H1 (cell line): Measurements from ENCODE around the gene RRP12. TPM values are rescaled to one million over a fixed set of nuclear protein-coding genes. Genes with fewer than 3 reads are reported as not detected.

ENCODE experiments used
- CTCF ChIA-PET: fragments of 300-600 bp; sonication (Branson Sonifier 250); formaldehyde crosslinking; loops from one replicate; lab custom pipeline; 2021; ENCODE audit not compliant: partially characterized antibody; lab: Charles Lee
- POLR2A ChIA-PET: fragments of 300-600 bp; sonication (Branson Sonifier 250); formaldehyde crosslinking; loops from one replicate; lab custom pipeline; 2021; ENCODE audit warnings: inconsistent platforms; ENCODE audit not compliant: partially characterized antibody; lab: Charles Lee
- DNase-seq, 2 experiments: peaks; one replicate each; pipeline versions ENCODE4 v3.0.0 to v3.0.0-alpha.2; 2010 to 2022; ENCODE audit warnings: low spot score in 2 of 2, low read depth in 1 of 2, mixed read lengths in 1 of 2
- FAIRE-seq: peaks from 2 replicates; lab custom pipeline; 2011; peaks lifted over from hg19 to GRCh38; lab: Jason Lieb, UNC
- H2AFZ ChIP-seq: 2 replicates; pipeline ENCODE4 v1.8.1; 2012; ENCODE audit warnings: low read length, inconsistent platforms
- H2AK5ac ChIP-seq: 2 replicates; pipeline ENCODE4 v1.6.1; 2013; ENCODE audit warnings: low read depth, low read length
- H2BK120ac ChIP-seq: replicated peaks from 2 replicates; pipeline ENCODE3; 2013; ENCODE audit warnings: low read depth, low read length, inconsistent platforms
- H2BK12ac ChIP-seq: 2 replicates; pipeline ENCODE4 v1.6.1; 2013; ENCODE audit warnings: low read depth, low read length
- H2BK15ac ChIP-seq: 2 replicates; pipeline ENCODE4 v1.6.1; 2013; ENCODE audit warnings: low read length
- H2BK20ac ChIP-seq: 2 replicates; pipeline ENCODE4 v1.6.1; 2013; ENCODE audit warnings: low read length
- H2BK5ac ChIP-seq: 2 replicates; pipeline ENCODE4 v1.6.1; 2013; ENCODE audit warnings: low read depth, low read length
- H3K14ac ChIP-seq: 2 replicates; pipeline ENCODE4 v1.6.1; 2013; ENCODE audit warnings: inconsistent platforms; ENCODE audit not compliant: insufficient read length
- H3K18ac ChIP-seq: 2 replicates; pipeline ENCODE4 v1.6.1; 2013; ENCODE audit warnings: low read length; ENCODE audit errors: extremely low read depth
- H3K23ac ChIP-seq: 2 replicates; pipeline ENCODE4 v1.6.1; 2013; ENCODE audit warnings: inconsistent platforms; ENCODE audit not compliant: insufficient read length
- H3K23me2 ChIP-seq: 2 replicates; pipeline ENCODE4 v1.6.1; 2013; ENCODE audit warnings: low read depth, low read length
- H3K27ac ChIP-seq: 2 replicates; pipeline ENCODE4 v1.6.1; 2011; ENCODE audit warnings: low read depth, low read length, inconsistent platforms
- H3K27me3 ChIP-seq, 4 experiments: replicated peaks in 1 of 4; 1 replicate in 1 of 4; 2 replicates in 3 of 4; pipeline versions ENCODE4 v1.6.1 to v1.8.1; 2011 to 2013; ENCODE audit warnings: low read length in 3 of 4, mild to moderate bottlenecking in 3 of 4, inconsistent platforms in 2 of 4, mixed read lengths in 2 of 4, moderate library complexity in 1 of 4; ENCODE audit not compliant: control insufficient read depth in 3 of 4, insufficient read depth in 3 of 4; ENCODE audit errors: extremely low read depth in 1 of 4
- H3K36me3 ChIP-seq, 4 experiments: 2 replicates each; pipeline versions ENCODE4 v1.6.1 to v1.8.1; 2011 to 2013; ENCODE audit warnings: mild to moderate bottlenecking in 4 of 4, low read length in 3 of 4, moderate library complexity in 2 of 4, control low read depth in 1 of 4, inconsistent platforms in 1 of 4; ENCODE audit not compliant: insufficient read depth in 4 of 4, control insufficient read depth in 2 of 4
- H3K4ac ChIP-seq: replicated peaks from 2 replicates; pipeline ENCODE3; 2013; ENCODE audit warnings: low read length, low read depth, mixed read lengths, inconsistent platforms; ENCODE audit not compliant: insufficient read length
- H3K4me1 ChIP-seq, 4 experiments: replicated peaks in 1 of 4; 1 replicate in 1 of 4; 2 replicates in 3 of 4; pipeline versions ENCODE4 v1.6.1 to v1.8.1; 2011 to 2013; ENCODE audit warnings: low read length in 3 of 4, inconsistent platforms in 2 of 4, mixed read lengths in 1 of 4; ENCODE audit not compliant: insufficient read depth in 4 of 4, control insufficient read depth in 3 of 4
- H3K4me2 ChIP-seq, 2 experiments: 2 replicates each; pipeline versions ENCODE4 v1.6.1 to v1.8.1; 2011 to 2013; ENCODE audit warnings: low read depth in 2 of 2, low read length in 2 of 2, control low read depth in 1 of 2, inconsistent platforms in 1 of 2, mild to moderate bottlenecking in 1 of 2; ENCODE audit not compliant: insufficient read depth in 1 of 2
- H3K4me3 ChIP-seq, 4 experiments: fragments of 200-600, 300-600 bp in 1 of 4; sonication (generic), shearing (Covaris generic), sonication (Bioruptor Twin) in 1 of 4; 2 replicates each; pipeline versions ENCODE4 v1.5.1 to v1.8.1; 2011 to 2016; ENCODE audit warnings: low read length in 4 of 4, low read depth in 3 of 4, control low read depth in 2 of 4, inconsistent platforms in 2 of 4, mild to moderate bottlenecking in 2 of 4, mixed read lengths in 1 of 4, moderate library complexity in 1 of 4; ENCODE audit not compliant: insufficient read depth in 2 of 4; ENCODE audit errors: extremely low read depth in 1 of 4
- H3K56ac ChIP-seq: replicated peaks from 2 replicates; pipeline ENCODE3; 2013; ENCODE audit warnings: low read depth, mild to moderate bottlenecking, mixed read lengths, low read length, inconsistent platforms; ENCODE audit not compliant: insufficient read length
- H3K79me1 ChIP-seq: 2 replicates; pipeline ENCODE4 v1.6.1; 2013; ENCODE audit warnings: low read depth, low read length, control low read depth
- H3K79me2 ChIP-seq, 2 experiments: 2 replicates each; pipeline versions ENCODE4 v1.6.1 to v1.8.1; 2012 to 2013; ENCODE audit warnings: low read length in 2 of 2, mild to moderate bottlenecking in 2 of 2, inconsistent platforms in 1 of 2; ENCODE audit not compliant: insufficient read depth in 2 of 2, control insufficient read depth in 1 of 2
- H3K9ac ChIP-seq, 4 experiments: replicated peaks in 1 of 4; 1 replicate in 1 of 4; 2 replicates in 3 of 4; pipeline versions ENCODE4 v1.6.1 to v1.8.1; 2011 to 2013; ENCODE audit warnings: low read depth in 3 of 4, low read length in 3 of 4, control low read depth in 2 of 4, mild to moderate bottlenecking in 2 of 4, moderate library complexity in 2 of 4, inconsistent platforms in 1 of 4; ENCODE audit errors: extremely low read depth in 1 of 4
- H3K9me3 ChIP-seq, 2 experiments: 2 replicates each; pipeline versions ENCODE4 v1.6.1 to v1.8.1; 2012 to 2013; ENCODE audit warnings: mild to moderate bottlenecking in 2 of 2, moderate library complexity in 2 of 2, control low read depth in 1 of 2, inconsistent platforms in 1 of 2, low read depth in 1 of 2, low read length in 1 of 2, mixed read lengths in 1 of 2; ENCODE audit not compliant: insufficient read depth in 2 of 2
- H4K20me1 ChIP-seq, 2 experiments: replicated peaks in 1 of 2; 2 replicates each; pipeline versions ENCODE3 to v1.8.1; 2011 to 2013; ENCODE audit warnings: inconsistent platforms in 2 of 2, low read length in 2 of 2, mild to moderate bottlenecking in 1 of 2; ENCODE audit not compliant: insufficient read depth in 2 of 2, control insufficient read depth in 1 of 2
- H4K5ac ChIP-seq: 2 replicates; pipeline ENCODE4 v1.6.1; 2013; ENCODE audit warnings: low read length, low read depth, mixed read lengths, inconsistent platforms; ENCODE audit not compliant: insufficient read length
- H4K8ac ChIP-seq: 2 replicates; pipeline ENCODE4 v1.8.0; 2013; ENCODE audit warnings: mild to moderate bottlenecking, moderate library complexity, low read length, inconsistent platforms; ENCODE audit not compliant: insufficient read depth; ENCODE audit errors: extremely low read depth
- H4K91ac ChIP-seq: replicated peaks from 2 replicates; pipeline ENCODE3; 2013; ENCODE audit warnings: low read length, mixed read lengths, inconsistent platforms; ENCODE audit not compliant: insufficient read length
- BCL11A ChIP-seq, 2 experiments: IDR thresholded peaks; one replicate each; pipeline ENCODE4 v1.6.1; 2011; ENCODE audit warnings: low read depth in 2 of 2, low read length in 2 of 2, mild to moderate bottlenecking in 2 of 2
- BRCA1 ChIP-seq: IDR thresholded peaks from 2 replicates; pipeline ENCODE4 v1.6.1; 2012; ENCODE audit warnings: low read depth, low read length, improper control_type of control experiment
- CBX5 ChIP-seq: fragments of 300-800, 300-1000 bp; sonication (generic); IDR thresholded peaks from 2 replicates; pipeline ENCODE4 v1.7.1; 2016; ENCODE audit warnings: antibody characterized with exemption, low read length, low read depth
- CREB1 ChIP-seq: IDR thresholded peaks from 2 replicates; pipeline ENCODE4 v1.6.1; 2012; ENCODE audit warnings: inconsistent platforms
- POLR2A ChIP-seq, 2 experiments: IDR thresholded peaks; 1 replicate in 1 of 2; 2 replicates in 1 of 2; pipeline ENCODE4 v1.6.1; 2011; ENCODE audit warnings: low read depth in 2 of 2, low read length in 2 of 2, mild to moderate bottlenecking in 2 of 2; ENCODE audit errors: control extremely low read depth in 1 of 2
- SIRT6 ChIP-seq: IDR thresholded peaks from one replicate; pipeline ENCODE4 v1.7.1; 2012; ENCODE audit warnings: low read length, inconsistent platforms
- SP2 ChIP-seq: IDR thresholded peaks from 2 replicates; pipeline ENCODE4 v1.6.1; 2012; ENCODE audit warnings: mild to moderate bottlenecking, low read length, inconsistent platforms
- SP4 ChIP-seq: IDR thresholded peaks from 2 replicates; pipeline ENCODE4 v1.6.1; 2012; ENCODE audit warnings: low read length, inconsistent platforms
- TAF1 ChIP-seq: IDR thresholded peaks from 2 replicates; pipeline ENCODE4 v1.6.1; 2011; ENCODE audit warnings: mild to moderate bottlenecking, low read depth, low read length
- ZNF274 ChIP-seq: IDR thresholded peaks from 2 replicates; pipeline ENCODE4 v1.7.0; 2012; ENCODE audit warnings: low read length, borderline replicate concordance; ENCODE audit errors: extremely low read depth
- WGBS, 2 experiments: shearing (Covaris generic) in 1 of 2; methylation state at CpG; one replicate each; pipeline versions ENCODE4 v1.1.6 to v1.1.7; 2013 to 2015; ENCODE audit warnings: low lambda C conversion rate in 2 of 2, mixed read lengths in 2 of 2, inconsistent platforms in 1 of 2, low coverage in 1 of 2, missing lambda C conversion rate in 1 of 2; ENCODE audit not compliant: insufficient replicate concordance in 2 of 2, insufficient coverage in 1 of 2, insufficient read length in 1 of 2; ENCODE audit errors: extremely low coverage in 1 of 2, missing lambda C conversion rate in 1 of 2; 5-methylcytosine and 5-hydroxymethylcytosine counted together
- polyA plus RNA-seq, 7 experiments: library from polyadenylated mRNA; depleted of rRNA in 3 of 7; stranded (reverse) in 5 of 7; unstranded in 2 of 7; fragments of >200 nt in 5 of 7; fragments of 200-250 nt in 2 of 7; gene quantifications; 1 replicate in 5 of 7; 2 replicates in 1 of 7; 4 replicates in 1 of 7; pipeline versions ENCODE4 v1.2.1 to v1.2.3, GENCODE V29; 2011 to 2013; ENCODE audit warnings: missing spikeins in 2 of 7, mixed read lengths in 2 of 7
- total RNA-seq: library from RNA; stranded (reverse); fragmentation: NEBNext Ultra II Directional; extraction: Animal tissue kit (Norgen Biotek cat#: 25700); gene quantifications from 2 replicates; pipeline ENCODE4 v1.2.1, GENCODE V29; 2021
- TF ChIP-seq, protein P1 (sequence below): IDR thresholded peaks from 2 replicates; pipeline ENCODE4 v1.6.1; 2011; ENCODE audit warnings: low read length, improper control_type of control experiment
- TF ChIP-seq, protein P2 (sequence below): IDR thresholded peaks from 2 replicates; pipeline ENCODE4 v1.6.1; 2011; ENCODE audit warnings: low read depth, mild to moderate bottlenecking, low read length; ENCODE audit not compliant: insufficient read depth

RRP12 gene
- total and polyA plus RNA-seq, 2 of the 8 experiments (the other 6 are each of a cell fraction or from before 2014, with no cell fraction given) = 21.0 to 65.8 TPM

DNA sequence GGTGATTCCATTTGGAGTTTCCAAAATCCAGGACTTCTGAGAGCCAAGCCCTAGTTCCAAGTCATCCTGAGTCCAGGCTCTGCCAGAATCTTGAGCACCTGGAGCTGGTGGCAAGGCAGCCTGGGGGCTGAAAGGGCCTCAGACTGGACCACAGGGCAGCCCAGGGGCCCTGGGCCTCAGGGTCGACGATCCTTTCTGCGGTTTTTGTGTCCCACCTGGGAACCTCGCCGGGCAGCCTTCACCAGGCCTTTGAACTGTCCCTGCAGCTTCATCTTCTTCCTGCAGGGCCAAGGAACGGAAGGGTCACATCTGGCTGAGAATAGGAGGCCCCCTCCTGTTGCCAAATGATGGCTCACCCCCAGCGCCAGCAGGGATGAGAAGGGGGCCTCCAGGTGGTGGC is 44.2 kb downstream of the RRP12 start:
- no peak overlapping the region for H3K18ac ChIP-seq
- H3K36me3 ChIP-seq = peaks cover 4 to 23% (median 20%) of the 10 kb centered on the region in 4 experiments; a peak in 7 of 8 replicates
- CTCF ChIA-PET = interaction anchor here (0.9 to 7.2 kb wide), 12 partner anchors 9 to 284 kb away, joined by 3 to 45 read pairs (median 6); partner anchors contain the start of gene ARHGAP19
- H2AFZ ChIP-seq = no peak overlapping the region
- H2BK120ac ChIP-seq = no peak overlapping the region
- no peaks in the 10 kb centered on the region for H3K9me3 ChIP-seq
- no peak overlapping the region for H3K9ac ChIP-seq
- no peak overlapping the region for H3K4me3 ChIP-seq
- H2BK20ac ChIP-seq = no peak overlapping the region
- H4K20me1 ChIP-seq = peaks cover 0 to 4% of the 10 kb centered on the region in 2 experiments
- H3K79me2 ChIP-seq = no peaks in the 10 kb centered on the region
- H2BK5ac ChIP-seq = no peak overlapping the region
- H4K5ac ChIP-seq = no peak overlapping the region
- H3K4me2 ChIP-seq = no peak overlapping the region
- H3K14ac ChIP-seq = no peak overlapping the region
- WGBS, 2 experiments = 89% methylated on average over 7 of the region's 7 CpGs; no CpG with 5 or more reads in 1 of the 2 experiments
- no peaks in the 10 kb centered on the region for H3K27me3 ChIP-seq
- FAIRE-seq (no peak), DNase-seq (no peak)
- no peaks in the 10 kb centered on the region for H3K23me2 ChIP-seq
- no peak overlapping the region for H4K8ac ChIP-seq
- no peak overlapping the region for H3K23ac ChIP-seq
- H4K91ac ChIP-seq = no peak overlapping the region
- no peak overlapping the region for H3K27ac ChIP-seq
- H2BK12ac ChIP-seq = no peak overlapping the region
- POLR2A ChIA-PET = interaction anchor here (0.8 to 1.5 kb wide), 6 partner anchors 11 to 44 kb away, joined by 3 to 5 read pairs (median 4); partner anchors contain the start of gene RRP12
- H3K56ac ChIP-seq = no peak overlapping the region
- peaks cover 0 to 3% (median 1%) of the 10 kb centered on the region in 4 experiments; a peak in 3 of 7 replicates for H3K4me1 ChIP-seq
- H3K4ac ChIP-seq = no peak overlapping the region
- H3K79me1 ChIP-seq = no peaks in the 10 kb centered on the region
- no peak overlapping the region for H2AK5ac ChIP-seq
- no peak overlapping the region for H2BK15ac ChIP-seq
- TF ChIP-seq BRCA1 (no peak), BCL11A (IDR thresholded peaks at IDR 0.05; ENCODE audit: low read depth in 2 of 2, low read length in 2 of 2) (no peak), CREB1 (no peak), CBX5 (no peak), SP4 (no peak), POLR2A (IDR thresholded peaks at IDR 0.05; ENCODE audit: control extremely low read depth in 1 of 2, low read depth in 2 of 2, low read length in 2 of 2) (no peak), TAF1 (no peak), SP2 (no peak), SIRT6 (no peak), ZNF274 (no peak)
- TF ChIP-seq, protein P1, sequence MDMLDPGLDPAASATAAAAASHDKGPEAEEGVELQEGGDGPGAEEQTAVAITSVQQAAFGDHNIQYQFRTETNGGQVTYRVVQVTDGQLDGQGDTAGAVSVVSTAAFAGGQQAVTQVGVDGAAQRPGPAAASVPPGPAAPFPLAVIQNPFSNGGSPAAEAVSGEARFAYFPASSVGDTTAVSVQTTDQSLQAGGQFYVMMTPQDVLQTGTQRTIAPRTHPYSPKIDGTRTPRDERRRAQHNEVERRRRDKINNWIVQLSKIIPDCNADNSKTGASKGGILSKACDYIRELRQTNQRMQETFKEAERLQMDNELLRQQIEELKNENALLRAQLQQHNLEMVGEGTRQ = no peak
- TF ChIP-seq, protein P2, sequence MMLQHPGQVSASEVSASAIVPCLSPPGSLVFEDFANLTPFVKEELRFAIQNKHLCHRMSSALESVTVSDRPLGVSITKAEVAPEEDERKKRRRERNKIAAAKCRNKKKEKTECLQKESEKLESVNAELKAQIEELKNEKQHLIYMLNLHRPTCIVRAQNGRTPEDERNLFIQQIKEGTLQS = no peak
